Naive B cell (primary cell): ENCODE results near the gene ADAMTS6. TPM values are rescaled to one million over a fixed set of nuclear protein-coding genes. Genes with fewer than 3 reads are reported as not detected.

Experiments used
- ATAC-seq, 2 donors: fragments of 150-1000 bp; cut with Tn5 transposase; 2 replicates each; pipeline ENCODE4 v1.10.0; 2021; ENCODE audit warnings: low read depth in 2 of 2, mild to moderate bottlenecking in 2 of 2, moderate library complexity in 2 of 2
- DNase-seq: peaks from one replicate; pipeline ENCODE4 v3.0.0; 2022
- H3K27ac Mint-ChIP-seq, 6 donors: one replicate each; pipeline ENCODE4 v1.8.0; 2020 to 2022; ENCODE audit warnings: mild to moderate bottlenecking in 6 of 6, mixed read lengths in 6 of 6, moderate library complexity in 5 of 6, inconsistent platforms in 2 of 6
- H3K27me3 Mint-ChIP-seq, 3 donors: one replicate each; pipeline ENCODE4 v1.8.0; 2021 to 2022; ENCODE audit warnings: mixed read lengths in 3 of 3, mild to moderate bottlenecking in 1 of 3
- H3K36me3 Mint-ChIP-seq, 2 donors: one replicate each; pipeline ENCODE4 v1.8.0; 2020 to 2022; ENCODE audit warnings: mixed read lengths in 2 of 2, inconsistent platforms in 1 of 2, mild to moderate bottlenecking in 1 of 2
- H3K4me1 Mint-ChIP-seq, 3 donors: one replicate each; pipeline ENCODE4 v1.8.0; 2020 to 2022; ENCODE audit warnings: mixed read lengths in 3 of 3, inconsistent platforms in 1 of 3, mild to moderate bottlenecking in 1 of 3, moderate library complexity in 1 of 3
- H3K4me3 Mint-ChIP-seq, 8 donors: one replicate each; pipeline ENCODE4 v1.8.0; 2020 to 2022; ENCODE audit warnings: mild to moderate bottlenecking in 8 of 8, mixed read lengths in 8 of 8, moderate library complexity in 8 of 8, inconsistent platforms in 2 of 8
- H3K9me3 Mint-ChIP-seq, 7 donors: one replicate each; pipeline ENCODE4 v1.8.0; 2020 to 2022; ENCODE audit warnings: mixed read lengths in 7 of 7, mild to moderate bottlenecking in 5 of 7, inconsistent platforms in 2 of 7, moderate library complexity in 1 of 7
- polyA plus RNA-seq, 6 donors: library from polyadenylated mRNA; unstranded; fragments of 300-500 nt; fragmentation: Illumina TruSeq; gene quantifications; one replicate each; pipeline ENCODE4 v1.2.3, GENCODE V29; 2021; ENCODE audit warnings: low read depth in 6 of 6

The ADAMTS6 gene
- polyA plus RNA-seq, 6 donors from 2014 or later = 0.19 to 0.80 (median 0.48) TPM

GRCh38 chr5:65209341-65209740 lies 272.4 kb downstream of the ADAMTS6 start:
- H3K36me3 Mint-ChIP-seq = peaks cover 0 to 10% of the 10 kb centered on the region in 2 donors
- no peak overlapping the region for H3K27ac Mint-ChIP-seq
- ATAC-seq (no peak), DNase-seq (no peak)
- H3K27me3 Mint-ChIP-seq = no peaks in the 10 kb centered on the region
- H3K4me3 Mint-ChIP-seq = no peak overlapping the region
- no peaks in the 10 kb centered on the region for H3K4me1 Mint-ChIP-seq
- peaks cover 0 to 2% (median 0%) of the 10 kb centered on the region in 7 donors for H3K9me3 Mint-ChIP-seq

- peaks cover 0 to 2% (median 0%) of the 10 kb centered on the region in 7 donors for H3K9me3 Mint-ChIP-seq
Measured at GRCh38 chr5:65204966-65205365, 276.8 kb downstream of the ADAMTS6 start.

GRCh38 chr5:65203746-65204145 lies 278.0 kb downstream of the ADAMTS6 start:
- DNase-seq = no peak
- Mint-ChIP-seq H3K9me3 (no peaks in the 10 kb centered on the region), H3K36me3 (no peaks in the 10 kb centered on the region), H3K27ac (no peak overlapping the region), H3K4me1 (no peaks in the 10 kb centered on the region), H3K4me3 (no peak overlapping the region), H3K27me3 (no peaks in the 10 kb centered on the region)
- ATAC-seq = no peak

More at GRCh38 chr5:65204966-65205365, 276.8 kb downstream of the ADAMTS6 start:
- no peak overlapping the region for H3K27ac Mint-ChIP-seq
- no peaks in the 10 kb centered on the region for H3K27me3 Mint-ChIP-seq
- no peaks in the 10 kb centered on the region for H3K4me1 Mint-ChIP-seq
- no peaks in the 10 kb centered on the region for H3K36me3 Mint-ChIP-seq
- DNase-seq (no peak), ATAC-seq (no peak)
- H3K4me3 Mint-ChIP-seq = no peak overlapping the region

- Mint-ChIP-seq H3K36me3 (no peaks in the 10 kb centered on the region), H3K4me3 (no peak overlapping the region), H3K4me1 (no peaks in the 10 kb centered on the region), H3K27me3 (no peaks in the 10 kb centered on the region), H3K9me3 (no peaks in the 10 kb centered on the region), H3K27ac (no peak overlapping the region)
- ATAC-seq (no peak), DNase-seq (no peak)
Measured at GRCh38 chr5:65199993-65200675, 281.6 kb downstream of the ADAMTS6 start.

GRCh38 chr5:65198456-65199120 lies 283.1 kb downstream of the ADAMTS6 start:
- H3K27ac Mint-ChIP-seq = no peak overlapping the region
- no peaks in the 10 kb centered on the region for H3K36me3 Mint-ChIP-seq
- H3K27me3 Mint-ChIP-seq = no peaks in the 10 kb centered on the region
- ATAC-seq = no peak
- no peak overlapping the region for H3K4me3 Mint-ChIP-seq
- DNase-seq = no peak
- no peaks in the 10 kb centered on the region for H3K4me1 Mint-ChIP-seq
- H3K9me3 Mint-ChIP-seq = no peaks in the 10 kb centered on the region

GRCh38 chr5:65197531-65198455 lies 283.9 kb downstream of the ADAMTS6 start:
- Mint-ChIP-seq H3K36me3 (no peaks in the 10 kb centered on the region), H3K27ac (no peak overlapping the region)

GRCh38 chr5:65194871-65195270 lies 286.8 kb downstream of the ADAMTS6 start:
- Mint-ChIP-seq H3K4me3 (no peak overlapping the region), H3K4me1 (no peaks in the 10 kb centered on the region), H3K27me3 (no peaks in the 10 kb centered on the region), H3K9me3 (no peaks in the 10 kb centered on the region), H3K36me3 (no peaks in the 10 kb centered on the region), H3K27ac (no peak overlapping the region)
- no peak for DNase-seq
- ATAC-seq = no peak

More at GRCh38 chr5:65197531-65198455, 283.9 kb downstream of the ADAMTS6 start:
- Mint-ChIP-seq H3K4me1 (no peaks in the 10 kb centered on the region), H3K9me3 (no peaks in the 10 kb centered on the region), H3K27me3 (no peaks in the 10 kb centered on the region), H3K4me3 (no peak overlapping the region)
- DNase-seq = no peak
- no peak for ATAC-seq

- Mint-ChIP-seq H3K4me3 (no peak overlapping the region), H3K9me3 (no peaks in the 10 kb centered on the region), H3K4me1 (no peaks in the 10 kb centered on the region), H3K36me3 (no peaks in the 10 kb centered on the region), H3K27me3 (no peaks in the 10 kb centered on the region), H3K27ac (no peak overlapping the region)
- DNase-seq = no peak
- no peak for ATAC-seq
Measured at GRCh38 chr5:65192331-65192730, 289.4 kb downstream of the ADAMTS6 start.

GRCh38 chr5:65191554-65192135 lies 290.1 kb downstream of the ADAMTS6 start:
- Mint-ChIP-seq H3K27me3 (no peaks in the 10 kb centered on the region), H3K27ac (no peak overlapping the region), H3K4me1 (no peaks in the 10 kb centered on the region), H3K9me3 (no peaks in the 10 kb centered on the region), H3K36me3 (no peaks in the 10 kb centered on the region), H3K4me3 (no peak overlapping the region)
- ATAC-seq = no peak
- DNase-seq = no peak

- DNase-seq = no peak
- ATAC-seq = no peak
- H3K27ac Mint-ChIP-seq = no peak overlapping the region
- H3K4me1 Mint-ChIP-seq = no peaks in the 10 kb centered on the region
- H3K4me3 Mint-ChIP-seq = no peak overlapping the region
- H3K9me3 Mint-ChIP-seq = no peaks in the 10 kb centered on the region
- H3K36me3 Mint-ChIP-seq = no peaks in the 10 kb centered on the region
- no peaks in the 10 kb centered on the region for H3K27me3 Mint-ChIP-seq
Measured at GRCh38 chr5:65190328-65191053, 291.2 kb downstream of the ADAMTS6 start.

GRCh38 chr5:65186646-65187227 lies 295.0 kb downstream of the ADAMTS6 start:
- Mint-ChIP-seq H3K9me3 (no peaks in the 10 kb centered on the region), H3K27me3 (no peaks in the 10 kb centered on the region), H3K4me1 (no peaks in the 10 kb centered on the region), H3K27ac (no peak overlapping the region), H3K4me3 (no peak overlapping the region), H3K36me3 (no peaks in the 10 kb centered on the region)
- ATAC-seq (no peak), DNase-seq (no peak)

GRCh38 chr5:65185468-65185867 lies 296.3 kb downstream of the ADAMTS6 start:
- H3K9me3 Mint-ChIP-seq = no peaks in the 10 kb centered on the region
- ATAC-seq = no peak
- no peak for DNase-seq
- no peaks in the 10 kb centered on the region for H3K27me3 Mint-ChIP-seq
- no peaks in the 10 kb centered on the region for H3K36me3 Mint-ChIP-seq
- no peak overlapping the region for H3K27ac Mint-ChIP-seq
- no peaks in the 10 kb centered on the region for H3K4me1 Mint-ChIP-seq
- H3K4me3 Mint-ChIP-seq = no peak overlapping the region

- Mint-ChIP-seq H3K27ac (no peak overlapping the region), H3K4me3 (no peak overlapping the region), H3K9me3 (no peaks in the 10 kb centered on the region), H3K4me1 (no peaks in the 10 kb centered on the region), H3K27me3 (no peaks in the 10 kb centered on the region), H3K36me3 (no peaks in the 10 kb centered on the region)
- no peak for DNase-seq
- ATAC-seq = no peak
Measured at GRCh38 chr5:65184780-65185179, 296.9 kb downstream of the ADAMTS6 start.
